Diencephalon (tissue), 1 donor: ENCODE data around the gene LRRIQ3. TPM values are rescaled to one million over a fixed set of nuclear protein-coding genes. Genes with fewer than 3 reads are reported as not detected.

Source experiments
- total RNA-seq: library from RNA; depleted of rRNA; stranded (reverse); fragments of >200 nt; gene quantifications from one replicate; pipeline ENCODE4 v1.2.3, GENCODE V29; 2014

Gene LRRIQ3, protein sequence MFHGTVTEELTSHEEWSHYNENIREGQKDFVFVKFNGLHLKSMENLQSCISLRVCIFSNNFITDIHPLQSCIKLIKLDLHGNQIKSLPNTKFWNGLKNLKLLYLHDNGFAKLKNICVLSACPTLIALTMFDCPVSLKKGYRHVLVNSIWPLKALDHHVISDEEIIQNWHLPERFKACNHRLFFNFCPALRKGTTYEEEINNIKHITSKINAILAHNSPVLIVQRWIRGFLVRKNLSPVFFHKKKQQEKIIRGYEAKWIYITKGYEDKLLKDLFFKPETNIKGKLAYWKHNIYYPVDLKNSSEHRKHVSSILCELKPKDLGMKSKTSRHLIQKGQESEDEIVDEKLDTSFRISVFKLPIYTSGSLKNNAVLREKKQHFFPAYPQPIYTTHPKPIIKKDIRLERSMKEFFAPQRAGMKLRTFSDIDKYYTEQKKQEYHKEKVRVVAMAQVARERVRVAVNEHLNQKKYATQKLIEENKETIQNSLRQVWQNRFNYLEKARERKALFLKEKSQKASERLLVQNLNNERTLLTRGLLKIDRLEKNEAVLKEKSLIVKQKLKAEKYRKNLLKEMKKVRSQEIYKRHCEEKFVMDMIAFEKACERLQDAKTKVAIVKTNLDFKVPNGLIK
- 2.5 TPM for total RNA-seq

DNA sequence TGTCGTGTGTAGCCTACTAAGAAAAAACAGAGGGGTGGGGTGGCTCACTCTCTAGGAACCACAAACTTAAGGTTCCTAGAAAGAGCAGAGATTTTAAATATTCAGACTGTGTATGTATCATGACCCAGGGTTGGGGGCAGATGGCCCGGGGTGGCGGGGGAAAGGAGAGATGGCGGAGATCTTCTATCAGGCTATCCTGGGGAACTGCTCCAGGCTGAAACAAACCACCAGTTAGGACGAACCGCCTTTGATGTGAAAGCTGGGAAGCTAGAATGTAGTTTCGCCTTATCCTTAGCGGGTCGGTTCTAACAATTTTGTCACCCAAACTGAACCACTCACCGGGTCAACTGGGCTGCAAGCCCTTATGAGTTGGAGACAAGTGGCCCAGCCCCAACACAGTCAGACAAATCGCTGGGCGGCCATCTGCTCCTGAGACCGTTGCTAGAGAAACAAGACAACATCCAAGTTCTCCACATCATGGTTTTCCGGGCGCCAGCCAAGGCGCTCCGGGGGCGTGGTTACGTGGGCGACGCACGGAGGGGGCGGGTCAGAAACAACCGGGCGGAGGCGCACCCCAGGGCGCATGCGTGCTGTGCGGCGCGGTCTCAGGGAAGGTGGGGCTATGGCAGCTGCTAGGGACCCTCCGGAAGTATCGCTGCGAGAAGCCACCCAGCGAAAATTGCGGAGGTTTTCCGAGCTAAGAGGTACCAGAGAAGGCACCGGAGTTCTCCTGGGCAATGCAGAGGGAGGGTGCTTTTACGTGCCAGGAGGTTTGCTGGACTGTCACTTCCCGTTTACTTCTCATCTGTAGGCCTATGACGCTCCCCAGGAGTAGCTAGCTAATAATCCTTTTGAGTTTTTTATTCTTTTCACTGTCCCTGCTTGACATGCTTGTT, at the start of gene LRRIQ3, which contains the start of gene FPGT:
Gene LRRIQ3 (minus strand): TSS at position 520 of the 896 bp plus-strand sequence. CDS start 14,492 bp downstream, outside the sequence.
Gene FPGT (plus strand): TSS at position 586 of the 896 bp plus-strand sequence. CDS start 37 bp downstream, at position 623.

DNA sequence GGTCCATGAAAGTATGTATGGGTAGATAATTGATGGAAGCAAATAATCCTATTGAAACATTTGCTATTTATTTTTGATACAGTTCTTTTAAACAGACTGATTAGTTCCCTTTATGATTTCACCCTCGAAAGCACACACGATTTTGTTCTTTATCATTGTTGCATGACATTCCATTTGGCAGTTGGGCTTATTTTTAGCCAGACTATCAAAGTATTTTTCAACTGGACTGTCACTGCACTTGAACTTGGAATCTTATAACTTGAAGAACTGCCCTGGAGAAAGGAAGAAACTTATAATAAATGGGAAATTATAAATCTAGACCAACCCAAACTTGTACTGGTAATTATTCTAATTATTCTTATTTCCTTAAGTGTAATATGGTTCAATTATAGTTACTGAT, 37.2 kb upstream of the LRRIQ3 start, which contains the start of gene TNNI3K:
Gene TNNI3K (plus strand): TSS at position 235 of the 400 bp plus-strand sequence. CDS start 65 bp downstream, at position 300.

Other genes with a start within 250 kb of the LRRIQ3 start
- 23.8 TPM for gene FPGT, start 66 bp upstream of the LRRIQ3 start, total RNA-seq
- gene TNNI3K, start 37.2 kb upstream of the LRRIQ3 start, total RNA-seq, result 7.2 TPM